HepG2 (cell line): ENCODE results near the gene ARHGAP21. TPM values are rescaled to one million over a fixed set of nuclear protein-coding genes. Genes with fewer than 3 reads are reported as not detected.
A peak's percentile ranks its signal among the peaks of the same experiment; 100 is the strongest.

Source experiments
- BHLHE40 ChIP-seq: IDR thresholded peaks from 2 replicates; pipeline ENCODE4 v1.6.1; 2011; ENCODE audit warnings: low read length, improper control_type of control experiment
- DMAP1 ChIP-seq: IDR thresholded peaks from 2 replicates; pipeline ENCODE4 v1.6.1; 2016
- KAT7 ChIP-seq: IDR thresholded peaks from 2 replicates; pipeline ENCODE4 v1.6.1; 2018; ENCODE audit warnings: borderline replicate concordance, missing compliant biosample characterization
- NONO ChIP-seq, 2 experiments: fragments of 450-650 bp in 1 of 2; sonication (generic) in 1 of 2; formaldehyde crosslinking in 1 of 2; IDR thresholded peaks in 1 of 2; conservative IDR thresholded peaks in 1 of 2; 2 replicates each; pipeline versions ENCODE4 v1.6.1 to v1.8.0; 2017 to 2022; ENCODE audit warnings: mild to moderate bottlenecking in 1 of 2, missing genetic modification reagents in 1 of 2, moderate library complexity in 1 of 2
- PAWR ChIP-seq: sonication (generic); formaldehyde crosslinking; IDR thresholded peaks from 2 replicates; pipeline ENCODE4 v1.4.0; 2020; ENCODE audit warnings: missing genetic modification reagents, mild to moderate bottlenecking, borderline replicate concordance
- SP2 ChIP-seq: sonication (generic); formaldehyde crosslinking; IDR thresholded peaks from 2 replicates; pipeline ENCODE4 v1.5.1; 2020; ENCODE audit warnings: mild to moderate bottlenecking, missing genetic modification reagents
- TAF15 ChIP-seq: fragments of 200-400 bp; formaldehyde crosslinking; IDR thresholded peaks from one replicate; pipeline ENCODE4 v1.6.1; 2018; ENCODE audit warnings: mild to moderate bottlenecking, low read depth, low read length; ENCODE audit not compliant: poor library complexity, severe bottlenecking
- ZBTB21 ChIP-seq: sonication (generic); formaldehyde crosslinking; IDR thresholded peaks from 2 replicates; pipeline ENCODE4 v1.4.0; 2020; ENCODE audit warnings: missing genetic modification reagents
- ZBTB39 ChIP-seq: sonication (generic); formaldehyde crosslinking; IDR thresholded peaks from 2 replicates; pipeline ENCODE4 v1.5.0; 2020; ENCODE audit warnings: missing genetic modification reagents
- ZNF264 ChIP-seq: sonication (generic); formaldehyde crosslinking; IDR thresholded peaks from 2 replicates; pipeline ENCODE4 v1.4.0; 2020; ENCODE audit warnings: missing genetic modification reagents
- ZNF574 ChIP-seq: sonication (generic); formaldehyde crosslinking; IDR thresholded peaks from 2 replicates; pipeline ENCODE4 v1.4.0; 2020; ENCODE audit warnings: missing genetic modification reagents
- ZNF614 ChIP-seq: IDR thresholded peaks from 2 replicates; pipeline ENCODE4 v1.6.1; 2018; ENCODE audit warnings: missing biosample characterization, missing genetic modification reagents, inconsistent platforms, borderline replicate concordance
- polyA plus RNA-seq, 8 experiments: library from polyadenylated mRNA; depleted of rRNA in 3 of 8; stranded (reverse) in 7 of 8; unstranded in 1 of 8; fragments of >200 nt; fragmentation: Illumina TruSeq in 4 of 8; extraction: Trizol in 4 of 8; gene quantifications; 2 replicates each; pipeline versions ENCODE4 v1.2.1 to v1.2.3, GENCODE V29; 2011 to 2016; ENCODE audit warnings: low read depth in 4 of 8, missing spikeins in 1 of 8, mixed read lengths in 1 of 8; ENCODE audit not compliant: insufficient read depth in 1 of 8
- total RNA-seq, 5 experiments: library from RNA; depleted of rRNA; stranded (reverse); fragments of >200 nt; fragmentation: Illumina TruSeq; extraction: Trizol; gene quantifications; 2 replicates each; pipeline ENCODE4 v1.2.3, GENCODE V29; 2016; ENCODE audit warnings: low read depth in 1 of 5
- TF ChIP-seq, protein P1 (sequence below): sonication (generic); formaldehyde crosslinking; IDR thresholded peaks from 2 replicates; pipeline ENCODE4 v1.4.0; 2020; ENCODE audit warnings: missing genetic modification reagents
- TF ChIP-seq, protein P2 (sequence below): sonication (generic); formaldehyde crosslinking; IDR thresholded peaks from 2 replicates; pipeline ENCODE4 v1.4.0; 2020; ENCODE audit warnings: missing genetic modification reagents, mild to moderate bottlenecking, borderline replicate concordance
- TF ChIP-seq, protein P3 (sequence below): sonication (generic); formaldehyde crosslinking; conservative IDR thresholded peaks from 2 replicates; pipeline ENCODE4 v1.4.0; 2020; ENCODE audit warnings: mild to moderate bottlenecking, missing genetic modification reagents, moderate library complexity

ARHGAP21 gene
- total and polyA plus RNA-seq, 2 of the 13 experiments (the other 11 are each of a cell fraction or from before 2014, with no cell fraction given): 23.9 to 26.6 TPM

- TF ChIP-seq PAWR (CRISPR knock-in tag): no peak
- no peak for TF ChIP-seq NONO (IDR thresholded peaks at IDR 0.05)
- TF ChIP-seq NONO (CRISPR knock-in tag; conservative IDR thresholded peaks at IDR 0.05): no peak
- TF ChIP-seq, protein P1, sequence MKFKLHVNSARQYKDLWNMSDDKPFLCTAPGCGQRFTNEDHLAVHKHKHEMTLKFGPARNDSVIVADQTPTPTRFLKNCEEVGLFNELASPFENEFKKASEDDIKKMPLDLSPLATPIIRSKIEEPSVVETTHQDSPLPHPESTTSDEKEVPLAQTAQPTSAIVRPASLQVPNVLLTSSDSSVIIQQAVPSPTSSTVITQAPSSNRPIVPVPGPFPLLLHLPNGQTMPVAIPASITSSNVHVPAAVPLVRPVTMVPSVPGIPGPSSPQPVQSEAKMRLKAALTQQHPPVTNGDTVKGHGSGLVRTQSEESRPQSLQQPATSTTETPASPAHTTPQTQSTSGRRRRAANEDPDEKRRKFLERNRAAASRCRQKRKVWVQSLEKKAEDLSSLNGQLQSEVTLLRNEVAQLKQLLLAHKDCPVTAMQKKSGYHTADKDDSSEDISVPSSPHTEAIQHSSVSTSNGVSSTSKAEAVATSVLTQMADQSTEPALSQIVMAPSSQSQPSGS (CRISPR knock-in tag): peak; percentile 75; the same call in 1 of the 2 replicates
- no peak for TF ChIP-seq SP2 (CRISPR knock-in tag)
- no peak for TF ChIP-seq TAF15
- TF ChIP-seq ZNF614 (CRISPR knock-in tag): peak; percentile 89
- TF ChIP-seq ZBTB39 (CRISPR knock-in tag): no peak
- TF ChIP-seq ZNF574 (CRISPR knock-in tag): peak; percentile 44; the same call in 1 of the 2 replicates
- TF ChIP-seq, protein P2, sequence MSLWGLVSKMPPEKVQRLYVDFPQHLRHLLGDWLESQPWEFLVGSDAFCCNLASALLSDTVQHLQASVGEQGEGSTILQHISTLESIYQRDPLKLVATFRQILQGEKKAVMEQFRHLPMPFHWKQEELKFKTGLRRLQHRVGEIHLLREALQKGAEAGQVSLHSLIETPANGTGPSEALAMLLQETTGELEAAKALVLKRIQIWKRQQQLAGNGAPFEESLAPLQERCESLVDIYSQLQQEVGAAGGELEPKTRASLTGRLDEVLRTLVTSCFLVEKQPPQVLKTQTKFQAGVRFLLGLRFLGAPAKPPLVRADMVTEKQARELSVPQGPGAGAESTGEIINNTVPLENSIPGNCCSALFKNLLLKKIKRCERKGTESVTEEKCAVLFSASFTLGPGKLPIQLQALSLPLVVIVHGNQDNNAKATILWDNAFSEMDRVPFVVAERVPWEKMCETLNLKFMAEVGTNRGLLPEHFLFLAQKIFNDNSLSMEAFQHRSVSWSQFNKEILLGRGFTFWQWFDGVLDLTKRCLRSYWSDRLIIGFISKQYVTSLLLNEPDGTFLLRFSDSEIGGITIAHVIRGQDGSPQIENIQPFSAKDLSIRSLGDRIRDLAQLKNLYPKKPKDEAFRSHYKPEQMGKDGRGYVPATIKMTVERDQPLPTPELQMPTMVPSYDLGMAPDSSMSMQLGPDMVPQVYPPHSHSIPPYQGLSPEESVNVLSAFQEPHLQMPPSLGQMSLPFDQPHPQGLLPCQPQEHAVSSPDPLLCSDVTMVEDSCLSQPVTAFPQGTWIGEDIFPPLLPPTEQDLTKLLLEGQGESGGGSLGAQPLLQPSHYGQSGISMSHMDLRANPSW (CRISPR knock-in tag): no peak
- no peak for TF ChIP-seq ZNF264 (CRISPR knock-in tag)
- TF ChIP-seq, protein P3, sequence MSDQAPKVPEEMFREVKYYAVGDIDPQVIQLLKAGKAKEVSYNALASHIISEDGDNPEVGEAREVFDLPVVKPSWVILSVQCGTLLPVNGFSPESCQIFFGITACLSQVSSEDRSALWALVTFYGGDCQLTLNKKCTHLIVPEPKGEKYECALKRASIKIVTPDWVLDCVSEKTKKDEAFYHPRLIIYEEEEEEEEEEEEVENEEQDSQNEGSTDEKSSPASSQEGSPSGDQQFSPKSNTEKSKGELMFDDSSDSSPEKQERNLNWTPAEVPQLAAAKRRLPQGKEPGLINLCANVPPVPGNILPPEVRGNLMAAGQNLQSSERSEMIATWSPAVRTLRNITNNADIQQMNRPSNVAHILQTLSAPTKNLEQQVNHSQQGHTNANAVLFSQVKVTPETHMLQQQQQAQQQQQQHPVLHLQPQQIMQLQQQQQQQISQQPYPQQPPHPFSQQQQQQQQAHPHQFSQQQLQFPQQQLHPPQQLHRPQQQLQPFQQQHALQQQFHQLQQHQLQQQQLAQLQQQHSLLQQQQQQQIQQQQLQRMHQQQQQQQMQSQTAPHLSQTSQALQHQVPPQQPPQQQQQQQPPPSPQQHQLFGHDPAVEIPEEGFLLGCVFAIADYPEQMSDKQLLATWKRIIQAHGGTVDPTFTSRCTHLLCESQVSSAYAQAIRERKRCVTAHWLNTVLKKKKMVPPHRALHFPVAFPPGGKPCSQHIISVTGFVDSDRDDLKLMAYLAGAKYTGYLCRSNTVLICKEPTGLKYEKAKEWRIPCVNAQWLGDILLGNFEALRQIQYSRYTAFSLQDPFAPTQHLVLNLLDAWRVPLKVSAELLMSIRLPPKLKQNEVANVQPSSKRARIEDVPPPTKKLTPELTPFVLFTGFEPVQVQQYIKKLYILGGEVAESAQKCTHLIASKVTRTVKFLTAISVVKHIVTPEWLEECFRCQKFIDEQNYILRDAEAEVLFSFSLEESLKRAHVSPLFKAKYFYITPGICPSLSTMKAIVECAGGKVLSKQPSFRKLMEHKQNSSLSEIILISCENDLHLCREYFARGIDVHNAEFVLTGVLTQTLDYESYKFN (CRISPR knock-in tag): peak; percentile 95
- TF ChIP-seq DMAP1: no peak
- TF ChIP-seq KAT7 (CRISPR knock-in tag): no peak
- peak; percentile 76 for TF ChIP-seq BHLHE40
- TF ChIP-seq ZBTB21 (CRISPR knock-in tag): peak; percentile 69; the same call in 1 of the 2 replicates
Measured at GRCh38 chr10:24541239-24541753, 182.4 kb downstream of the ARHGAP21 start (continued).
